ENCODE results near the gene PSMB7.

- TF ChIP-seq CTCF (conservative IDR thresholded peaks at IDR 0.05; ENCODE audit: low read length) (no peak), EZH2phosphoT487 (IDR thresholded peaks at IDR 0.05; ENCODE audit: borderline replicate concordance) (no peak)
Measured at GRCh38 chr9:124384210-124384609, 31.0 kb downstream of the PSMB7 start.
